K562 (cell line): ENCODE measurements around the gene CAPN3. TPM values are rescaled to one million over a fixed set of nuclear protein-coding genes. Genes with fewer than 3 reads are reported as not detected.
A peak's percentile ranks its signal among the peaks of the same experiment; 100 is the strongest.

Source experiments
- ATAC-seq: fragments of 200-7000 bp; cut with Tn5 transposase; 3 replicates; pipeline ENCODE4 v1.9.1; 2020; ENCODE audit warnings: moderate library complexity
- BruUV-seq: library from RNA; stranded (reverse); fragments of 400-500 nt; replicated peaks from 2 replicates; lab custom pipeline; 2021; lab: Mats Ljungman, UMichigan
- CTCF ChIA-PET: fragments of 300-600 bp; formaldehyde crosslinking; extraction: SDS; loops from one replicate; lab custom pipeline; 2021; ENCODE audit warnings: low intra/inter-chr PET ratio; lab: Yijun Ruan, JAX
- POLR2A ChIA-PET: fragments of 300-600, 350-650 bp; sonication (Branson Sonifier 250); formaldehyde crosslinking; extraction: SDS; loops from one replicate; lab custom pipeline; 2021; ENCODE audit warnings: antibody characterized with exemption, inconsistent platforms; lab: Yijun Ruan, JAX
- DNase-seq, 4 experiments: peaks; one replicate each; pipeline versions ENCODE4 v3.0.0 to v3.0.0-alpha.2; 2011 to 2018; ENCODE audit warnings: low spot score in 3 of 4, mixed read lengths in 3 of 4; ENCODE audit errors: extremely low read depth in 1 of 4
- FAIRE-seq: peaks from 2 replicates; lab custom pipeline; 2011; peaks lifted over from hg19 to GRCh38; lab: Jason Lieb, UNC
- H2AFZ ChIP-seq: 2 replicates; pipeline ENCODE4 v1.6.0; 2011; ENCODE audit warnings: low read depth, low read length, control low read depth, inconsistent platforms
- H3K27ac ChIP-seq: fragments of 200-600 bp; 3 replicates; pipeline ENCODE4 v1.8.0; 2011; ENCODE audit warnings: low read depth, mild to moderate bottlenecking, control low read depth, inconsistent platforms, low read length, moderate library complexity, mixed read lengths; ENCODE audit errors: extremely low read depth
- H3K27me3 ChIP-seq, 2 experiments: fragments of 300-600 bp in 1 of 2; 2 replicates in 1 of 2; 3 replicates in 1 of 2; pipeline versions ENCODE4 v1.6.0 to v1.8.0; 2011; ENCODE audit warnings: inconsistent platforms in 2 of 2, low read length in 2 of 2, mild to moderate bottlenecking in 1 of 2, mixed read lengths in 1 of 2, moderate library complexity in 1 of 2; ENCODE audit not compliant: control insufficient read depth in 2 of 2, insufficient read depth in 2 of 2
- H3K36me3 ChIP-seq: fragments of 300-600 bp; 3 replicates; pipeline ENCODE4 v1.8.0; 2011; ENCODE audit warnings: mild to moderate bottlenecking, low read length, inconsistent platforms; ENCODE audit not compliant: control insufficient read depth, insufficient read depth
- H3K4me1 ChIP-seq, 2 experiments: fragments of 200-600 bp in 1 of 2; replicated peaks in 1 of 2; 2 replicates in 1 of 2; 3 replicates in 1 of 2; pipeline versions ENCODE4 v1.5.1 to v1.8.0; 2011; ENCODE audit warnings: inconsistent platforms in 2 of 2, low read length in 2 of 2, mild to moderate bottlenecking in 1 of 2, mixed read lengths in 1 of 2, moderate library complexity in 1 of 2; ENCODE audit not compliant: control insufficient read depth in 2 of 2, insufficient read depth in 2 of 2
- H3K4me2 ChIP-seq: 2 replicates; pipeline ENCODE4 v1.6.1; 2011; ENCODE audit warnings: low read length, control low read depth, inconsistent platforms, mixed read lengths; ENCODE audit not compliant: insufficient read depth
- H3K4me3 ChIP-seq: fragments of 200-600 bp; sonication (generic), shearing (Covaris generic); 2 replicates; pipeline ENCODE4 v1.5.1; 2016; ENCODE audit warnings: control low read depth, inconsistent platforms
- H3K79me2 ChIP-seq: fragments of 200-600 bp; 3 replicates; pipeline ENCODE4 v1.8.0; 2011; ENCODE audit warnings: low read length, inconsistent platforms; ENCODE audit not compliant: control insufficient read depth, insufficient read depth
- H3K9ac ChIP-seq, 2 experiments: 2 replicates each; pipeline versions ENCODE4 v1.6.0 to v1.6.1; 2011; ENCODE audit warnings: low read depth in 2 of 2, low read length in 2 of 2, control low read depth in 1 of 2, inconsistent platforms in 1 of 2, mild to moderate bottlenecking in 1 of 2, mixed read lengths in 1 of 2; ENCODE audit not compliant: insufficient read depth in 1 of 2
- H3K9me1 ChIP-seq: one replicate; pipeline ENCODE4 v1.6.0; 2011; ENCODE audit warnings: inconsistent platforms, mild to moderate bottlenecking, low read length, moderate library complexity; ENCODE audit not compliant: control insufficient read depth, insufficient read depth
- H3K9me3 ChIP-seq: replicated peaks from 2 replicates; pipeline ENCODE4 v1.5.1; 2011; ENCODE audit warnings: low read depth, low read length, inconsistent platforms; ENCODE audit not compliant: control insufficient read depth, insufficient read depth
- H4K20me1 ChIP-seq: replicated peaks from 2 replicates; pipeline ENCODE4 v1.6.1; 2011; ENCODE audit warnings: low read length, inconsistent platforms, mixed read lengths; ENCODE audit not compliant: control insufficient read depth, insufficient read depth
- BDP1 ChIP-seq: IDR thresholded peaks from 3 replicates; pipeline ENCODE4 v1.6.1; 2011; ENCODE audit not compliant: insufficient read length, insufficient read depth
- NFIC ChIP-seq: fragments of 450-650 bp; IDR thresholded peaks from 2 replicates; pipeline ENCODE4 v1.6.1; 2017; ENCODE audit warnings: mild to moderate bottlenecking, inconsistent platforms
- NFIX ChIP-seq: fragments of 250-450 bp; sonication (Bioruptor Pico); IDR thresholded peaks from 2 replicates; pipeline ENCODE4 v1.4.0; 2020; ENCODE audit warnings: low read depth, mild to moderate bottlenecking, moderate library complexity
- ZBTB2 ChIP-seq: fragments of 450-650 bp; IDR thresholded peaks from 2 replicates; pipeline ENCODE4 v1.6.1; 2016; ENCODE audit warnings: antibody characterized with exemption
- ZC3H11A ChIP-seq: IDR thresholded peaks from 2 replicates; pipeline ENCODE4 v1.6.1; 2012; ENCODE audit warnings: low read depth, low read length, improper control_type of control experiment
- ZNF124 ChIP-seq: sonication (generic); formaldehyde crosslinking; IDR thresholded peaks from 2 replicates; pipeline ENCODE4 v1.8.1; 2022; ENCODE audit warnings: missing genetic modification reagents
- WGBS: fragments of 100-300 bp; shearing (Covaris generic); methylation state at CpG from one replicate; pipeline ENCODE4 v1.1.6; 2016; ENCODE audit warnings: low coverage, mixed read lengths; ENCODE audit not compliant: insufficient coverage; ENCODE audit errors: missing lambda C conversion rate; 5-methylcytosine and 5-hydroxymethylcytosine counted together
- in situ Hi-C: fragments of 300-500 bp; cut with MboI; formaldehyde crosslinking; loops from 4 replicates; pipeline ENCODE4 v1.15.0; 2018; ENCODE audit warnings: inconsistent platforms, mixed read lengths
- intact Hi-C: fragments of 100-400 bp; cut with micrococcal nuclease; formaldehyde crosslinking; loops from 2 replicates; pipeline ENCODE4 v1.14.2; 2022
- polyA plus RNA-seq, 8 experiments: library from polyadenylated mRNA; depleted of rRNA in 4 of 8; stranded (reverse) in 5 of 8; unstranded in 3 of 8; fragments of >200 nt; fragmentation: Nextera tagmentation in 2 of 8; fragmentation: Illumina TruSeq in 1 of 8; extraction: Ambion mirVana in 2 of 8; extraction: Trizol in 1 of 8; gene quantifications; 2 replicates each; pipeline versions ENCODE4 v1.2.1 to v1.2.3, GENCODE V29; 2011 to 2014; ENCODE audit warnings: inconsistent platforms in 1 of 8, missing spikeins in 1 of 8
- total RNA-seq, 7 experiments: library from RNA; depleted of rRNA in 6 of 7; stranded (reverse); fragments of >200 nt in 6 of 7; fragmentation: Illumina TruSeq in 2 of 7; extraction: Trizol in 2 of 7; gene quantifications; 2 replicates each; pipeline versions ENCODE4 v1.2.1 to v1.2.3, GENCODE V29; 2011 to 2021; ENCODE audit warnings: low replicate concordance in 1 of 7
- TF ChIP-seq, protein P1 (sequence below): IDR thresholded peaks from 2 replicates; pipeline ENCODE4 v1.6.1; 2011; ENCODE audit warnings: borderline replicate concordance, low read depth, mild to moderate bottlenecking, moderate library complexity, low read length; ENCODE audit not compliant: insufficient read depth, poor library complexity, severe bottlenecking

Gene CAPN3
- total and polyA plus RNA-seq, 9 of the 15 experiments (the other 6 are each of a cell fraction or from before 2014, with no cell fraction given), result 0.03 to 0.34 (median 0.20) TPM; not detected in 2

GRCh38 chr15:42444415-42445063, 85.2 kb downstream of the CAPN3 start:
- Histone ChIP-seq H3K79me2 (no peaks in the 10 kb centered on the region), H2AFZ (no peak overlapping the region)

More at GRCh38 chr15:42444415-42445063, 85.2 kb downstream of the CAPN3 start:
- TF ChIP-seq BDP1 (no peak), NFIX (CRISPR knock-in tag) (peak; percentile 35; the same call in 1 of the 2 replicates), ZNF124 (CRISPR knock-in tag) (no peak), ZBTB2 (no peak), NFIC (peak; percentile 92), ZC3H11A (no peak)
- TF ChIP-seq, protein P1, sequence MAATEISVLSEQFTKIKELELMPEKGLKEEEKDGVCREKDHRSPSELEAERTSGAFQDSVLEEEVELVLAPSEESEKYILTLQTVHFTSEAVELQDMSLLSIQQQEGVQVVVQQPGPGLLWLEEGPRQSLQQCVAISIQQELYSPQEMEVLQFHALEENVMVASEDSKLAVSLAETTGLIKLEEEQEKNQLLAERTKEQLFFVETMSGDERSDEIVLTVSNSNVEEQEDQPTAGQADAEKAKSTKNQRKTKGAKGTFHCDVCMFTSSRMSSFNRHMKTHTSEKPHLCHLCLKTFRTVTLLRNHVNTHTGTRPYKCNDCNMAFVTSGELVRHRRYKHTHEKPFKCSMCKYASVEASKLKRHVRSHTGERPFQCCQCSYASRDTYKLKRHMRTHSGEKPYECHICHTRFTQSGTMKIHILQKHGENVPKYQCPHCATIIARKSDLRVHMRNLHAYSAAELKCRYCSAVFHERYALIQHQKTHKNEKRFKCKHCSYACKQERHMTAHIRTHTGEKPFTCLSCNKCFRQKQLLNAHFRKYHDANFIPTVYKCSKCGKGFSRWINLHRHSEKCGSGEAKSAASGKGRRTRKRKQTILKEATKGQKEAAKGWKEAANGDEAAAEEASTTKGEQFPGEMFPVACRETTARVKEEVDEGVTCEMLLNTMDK, result no peak
- Histone ChIP-seq H3K9ac (no peak overlapping the region), H4K20me1 (no peaks in the 10 kb centered on the region), H3K9me1 (no peaks in the 10 kb centered on the region), H3K4me2 (no peak overlapping the region), H3K27ac (no peak overlapping the region), H3K27me3 (no peaks in the 10 kb centered on the region), H3K36me3 (peaks cover 74% of the 10 kb centered on the region), H3K4me3 (no peak overlapping the region), H3K4me1 (no peaks in the 10 kb centered on the region), H3K9me3 (no peaks in the 10 kb centered on the region)
- in situ Hi-C loops, result no loop called here
- intact Hi-C loops, result no loop called here
- DNase-seq (peak; percentile 9 to 23 (median 15)), FAIRE-seq (no peak), ATAC-seq (no peak)
- WGBS, result 62% methylated on average over 5 of the region's 5 CpGs
- BruUV-seq, result no TSS peak
- ChIA-PET POLR2A (interaction anchor here (0.6 to 1.4 kb wide), 4 partner anchors 14 to 161 kb away, joined by 3 to 4 read pairs (median 3); partner anchors contain the start of gene ZNF106), CTCF (no interaction called here)
